ENCODE results near the gene PSME3IP1. TPM values are rescaled to one million over a fixed set of nuclear protein-coding genes. Genes with fewer than 3 reads are reported as not detected.

The PSME3IP1 gene
- total RNA-seq, 2 experiments from 2014 or later, result 134 to 140 TPM

Other genes starting within 250 kb of the PSME3IP1 start
- not detected for gene CETP, start 224.1 kb downstream of the PSME3IP1 start, total RNA-seq
- gene NLRC5, start 196.5 kb downstream of the PSME3IP1 start, total RNA-seq, result 100 to 1,000 TPM; 401 to 414 TPM
- 10 to 100 TPM; 11.0 to 11.4 TPM for gene CPNE2, start 93.5 kb downstream of the PSME3IP1 start, total RNA-seq
- gene RSPRY1, start 290 bp upstream of the PSME3IP1 start, total RNA-seq, result 10 to 100 TPM; 29.5 to 34.3 TPM
- 10 to 100 TPM; 34.9 to 37.9 TPM for gene ARL2BP, start 59.2 kb upstream of the PSME3IP1 start, total RNA-seq
- gene PLLP, start 98.6 kb upstream of the PSME3IP1 start, total RNA-seq, result under 1 TPM; 0.08 to 0.26 TPM
- under 1 TPM; 0.17 to 0.33 TPM for gene CCL22, start 172.7 kb upstream of the PSME3IP1 start, total RNA-seq
- gene CX3CL1, start 186.5 kb upstream of the PSME3IP1 start, total RNA-seq, result not detected
- gene CCL17, start 218.7 kb upstream of the PSME3IP1 start, total RNA-seq, result not detected